GM12865 (cell line): ENCODE data around the gene CBARP.

Experiments
- DNase-seq: peaks from one replicate; pipeline ENCODE4 v3.0.0; 2010; ENCODE audit warnings: low read depth
- H3K4me3 ChIP-seq: 2 replicates; pipeline ENCODE4 v1.5.1; 2011; ENCODE audit warnings: mild to moderate bottlenecking, low read depth, low read length, control low read depth
- CTCF ChIP-seq: IDR thresholded peaks from 2 replicates; pipeline ENCODE4 v1.5.1; 2011; ENCODE audit warnings: low read length, control low read depth, low read depth, inconsistent platforms; ENCODE audit not compliant: insufficient read depth; ENCODE audit errors: missing control alignments

Gene CBARP

GRCh38 chr19:1225440-1226226, 12.2 kb downstream of the CBARP start:
- DNase-seq, result no peak
- TF ChIP-seq CTCF, result no peak

GRCh38 chr19:1224847-1225246, 13.0 kb downstream of the CBARP start:
- no peak overlapping the region for H3K4me3 ChIP-seq
- TF ChIP-seq CTCF, result no peak
- no peak for DNase-seq

More at GRCh38 chr19:1225440-1226226, 12.2 kb downstream of the CBARP start:
- H3K4me3 ChIP-seq, result no peak overlapping the region

DNA sequence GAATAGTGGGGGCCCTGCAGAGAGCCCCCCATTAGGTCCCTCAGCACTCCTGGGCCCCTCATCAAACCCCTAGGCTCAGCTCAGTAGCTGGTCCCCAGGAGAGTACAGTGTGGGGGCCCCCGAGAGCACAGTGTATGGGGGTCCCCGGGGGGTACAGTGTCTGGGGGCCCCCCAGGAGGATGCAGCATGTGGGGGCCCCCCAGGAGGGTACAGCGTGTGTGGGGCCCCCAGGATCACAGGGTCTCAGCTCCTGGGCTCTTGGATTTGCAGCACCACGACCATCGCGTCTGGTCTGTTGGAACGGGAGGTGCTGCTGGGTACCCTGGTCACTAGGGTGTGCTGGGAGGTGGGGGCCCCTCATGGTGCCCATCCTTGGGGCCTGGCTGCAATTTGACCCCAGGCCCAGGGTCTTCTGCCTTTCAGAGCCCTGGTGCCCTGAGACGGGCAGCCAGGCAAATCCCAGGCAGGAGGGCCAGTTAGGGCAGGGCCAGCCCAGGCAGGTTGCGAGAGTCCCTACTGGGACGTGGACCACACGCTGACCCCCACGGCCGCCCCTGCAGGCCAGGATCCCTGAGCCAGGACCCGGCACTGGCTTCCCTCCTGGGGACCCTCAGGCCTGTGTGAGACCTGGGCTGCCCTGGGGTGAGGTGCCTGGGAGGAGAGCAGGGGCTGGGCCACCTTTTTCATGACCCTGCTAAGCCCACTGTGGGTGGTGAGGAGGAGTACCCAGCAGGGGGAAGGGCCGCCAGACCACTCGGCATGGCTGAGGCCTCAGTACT, 13.6 kb downstream of the CBARP start:
- DNase-seq, result no peak
- no peak for TF ChIP-seq CTCF
- no peak overlapping the region for H3K4me3 ChIP-seq

GRCh38 chr19:1223018-1223855, 14.6 kb downstream of the CBARP start:
- peak; percentile 68 for DNase-seq

DNA sequence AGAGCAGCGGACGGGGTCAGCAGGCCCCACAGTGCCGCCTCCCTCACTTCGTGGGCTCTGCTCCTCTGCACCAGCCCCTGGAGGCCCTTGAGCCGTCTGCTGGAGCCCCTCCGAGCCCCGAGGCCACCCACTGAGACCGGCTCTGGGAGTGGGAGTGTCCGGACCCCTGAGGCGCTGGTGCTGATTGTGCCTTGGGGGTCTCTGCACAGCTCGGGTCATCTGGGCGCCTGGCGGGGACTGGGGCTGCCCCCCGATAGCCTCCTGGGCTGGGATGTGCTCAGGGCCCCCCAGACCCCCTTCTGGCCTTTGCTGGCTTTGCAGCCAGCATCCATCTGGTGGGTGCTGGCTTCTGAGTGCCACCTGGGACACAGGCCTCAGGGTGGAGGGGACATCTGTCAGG, 15.4 kb downstream of the CBARP start:
- H3K4me3 ChIP-seq, result no peak overlapping the region
- peak; percentile 20 for TF ChIP-seq CTCF
- DNase-seq, result no peak

More at GRCh38 chr19:1223018-1223855, 14.6 kb downstream of the CBARP start:
- H3K4me3 ChIP-seq, result no peak overlapping the region
- TF ChIP-seq CTCF, result peak; percentile 56

- no peak for TF ChIP-seq CTCF
- DNase-seq, result no peak
- no peak overlapping the region for H3K4me3 ChIP-seq
These were observed 15.9 kb downstream of the CBARP start for GRCh38 chr19:1221904-1222255.
